IMR-90 (cell line): ENCODE measurements around the gene PRKAG2. TPM values are rescaled to one million over a fixed set of nuclear protein-coding genes. Genes with fewer than 3 reads are reported as not detected.

ENCODE experiments used
- ATAC-seq: fragments of 200-7000 bp; cut with Tn5 transposase; 2 replicates; pipeline ENCODE4 v1.9.1; 2020; ENCODE audit warnings: low read depth, mild to moderate bottlenecking, moderate library complexity
- BruUV-seq: library from RNA; stranded (reverse); fragments of 400-500 nt; replicated peaks from 2 replicates; lab custom pipeline; 2021; lab: Mats Ljungman, UMichigan
- CTCF ChIA-PET: fragments of 300-600 bp; formaldehyde crosslinking; extraction: SDS; loops from one replicate; lab custom pipeline; 2021; ENCODE audit warnings: antibody characterized with exemption; lab: Yijun Ruan, JAX
- POLR2A ChIA-PET: fragments of 300-600 bp; sonication (Branson Sonifier 250); formaldehyde crosslinking; loops from one replicate; lab custom pipeline; 2022; ENCODE audit warnings: antibody characterized with exemption; ENCODE audit not compliant: unreplicated experiment; lab: Charles Lee
- DNase-seq: peaks from one replicate; pipeline ENCODE4 v3.0.0; 2013
- H2AFZ ChIP-seq: replicated peaks from 2 replicates; pipeline ENCODE3; 2013; ENCODE audit warnings: low read length, mild to moderate bottlenecking; ENCODE audit not compliant: poor library complexity
- H2AK5ac ChIP-seq: 2 replicates; pipeline ENCODE4 v1.6.1; 2013; ENCODE audit warnings: low read depth, low read length, inconsistent platforms
- H2AK9ac ChIP-seq: replicated peaks from 2 replicates; pipeline ENCODE3; 2013; ENCODE audit warnings: mild to moderate bottlenecking, low read depth, low read length, moderate library complexity; ENCODE audit not compliant: poor library complexity
- H2BK120ac ChIP-seq: 2 replicates; pipeline ENCODE4 v1.6.1; 2013; ENCODE audit warnings: low read depth, low read length, inconsistent platforms
- H2BK15ac ChIP-seq: 3 replicates; pipeline ENCODE4 v1.6.1; 2013; ENCODE audit warnings: low read depth, low read length, inconsistent platforms
- H2BK20ac ChIP-seq: 2 replicates; pipeline ENCODE4 v1.6.1; 2013; ENCODE audit warnings: low read depth, mild to moderate bottlenecking, inconsistent platforms, low read length, moderate library complexity
- H2BK5ac ChIP-seq: 2 replicates; pipeline ENCODE4 v1.6.1; 2013; ENCODE audit warnings: mild to moderate bottlenecking, low read depth, low read length, inconsistent platforms; ENCODE audit not compliant: poor library complexity, severe bottlenecking
- H3K14ac ChIP-seq: replicated peaks from 2 replicates; pipeline ENCODE4 v1.6.1; 2013; ENCODE audit warnings: low read depth, low read length, inconsistent platforms
- H3K18ac ChIP-seq: 2 replicates; pipeline ENCODE4 v1.6.1; 2013; ENCODE audit warnings: low read depth, low read length, control low read depth
- H3K23ac ChIP-seq: 2 replicates; pipeline ENCODE4 v1.6.1; 2013; ENCODE audit warnings: low read depth, low read length, inconsistent platforms
- H3K27ac ChIP-seq: 2 replicates; pipeline ENCODE4 v1.5.1; 2013; ENCODE audit warnings: mild to moderate bottlenecking, control low read depth, low read length; ENCODE audit not compliant: insufficient read depth
- H3K27me3 ChIP-seq: 2 replicates; pipeline ENCODE4 v1.6.1; 2013; ENCODE audit warnings: low read length; ENCODE audit not compliant: control insufficient read depth, insufficient read depth
- H3K36me3 ChIP-seq: 2 replicates; pipeline ENCODE4 v1.6.1; 2013; ENCODE audit warnings: low read length, mixed read lengths; ENCODE audit not compliant: control insufficient read depth, insufficient read depth
- H3K4ac ChIP-seq: 2 replicates; pipeline ENCODE4 v1.6.1; 2013; ENCODE audit warnings: low read depth, low read length, inconsistent platforms
- H3K4me1 ChIP-seq: 2 replicates; pipeline ENCODE4 v1.6.1; 2013; ENCODE audit warnings: low read length, mixed read lengths; ENCODE audit not compliant: control insufficient read depth, insufficient read depth
- H3K4me2 ChIP-seq: 2 replicates; pipeline ENCODE4 v1.6.1; 2013; ENCODE audit warnings: low read depth, mild to moderate bottlenecking, control low read depth, low read length, moderate library complexity
- H3K4me3 ChIP-seq: 2 replicates; pipeline ENCODE4 v1.5.1; 2013; ENCODE audit warnings: low read depth, mild to moderate bottlenecking, control low read depth, low read length, moderate library complexity; ENCODE audit not compliant: insufficient read depth
- H3K56ac ChIP-seq: 2 replicates; pipeline ENCODE4 v1.6.1; 2013; ENCODE audit warnings: low read length, inconsistent platforms; ENCODE audit not compliant: insufficient read depth; ENCODE audit errors: extremely low read depth
- H3K79me1 ChIP-seq, 2 experiments: 2 replicates each; pipeline ENCODE4 v1.6.1; 2013; ENCODE audit warnings: low read length in 2 of 2, inconsistent platforms in 1 of 2, low read depth in 1 of 2
- H3K9ac ChIP-seq: 2 replicates; pipeline ENCODE4 v1.6.1; 2013; ENCODE audit warnings: low read depth, low read length, control low read depth
- H3K9me1 ChIP-seq: 2 replicates; pipeline ENCODE4 v1.6.1; 2013; ENCODE audit warnings: low read length, inconsistent platforms; ENCODE audit not compliant: insufficient read depth
- H3K9me3 ChIP-seq: 2 replicates; pipeline ENCODE4 v1.6.1; 2013; ENCODE audit warnings: low read length; ENCODE audit not compliant: control insufficient read depth, insufficient read depth
- H4K20me1 ChIP-seq: 2 replicates; pipeline ENCODE4 v1.6.1; 2013; ENCODE audit warnings: low read length, inconsistent platforms; ENCODE audit not compliant: insufficient read depth
- H4K5ac ChIP-seq: 2 replicates; pipeline ENCODE4 v1.6.1; 2013; ENCODE audit warnings: mild to moderate bottlenecking, low read depth, low read length, control low read depth
- H4K8ac ChIP-seq, 2 experiments: 2 replicates each; pipeline ENCODE4 v1.6.1; 2013; ENCODE audit warnings: low read depth in 2 of 2, low read length in 2 of 2, control low read depth in 1 of 2, inconsistent platforms in 1 of 2
- H4K91ac ChIP-seq: 2 replicates; pipeline ENCODE4 v1.6.1; 2013; ENCODE audit warnings: low read depth, low read length, inconsistent platforms; ENCODE audit not compliant: insufficient read depth
- BHLHE40 ChIP-seq: fragments of 150-350 bp; IDR thresholded peaks from 2 replicates; pipeline ENCODE4 v1.6.1; 2016; ENCODE audit warnings: mild to moderate bottlenecking, low read depth, low read length
- CEBPB ChIP-seq: IDR thresholded peaks from 2 replicates; pipeline ENCODE4 v1.6.1; 2012; ENCODE audit warnings: low read depth, low read length, improper control_type of control experiment
- CHD1 ChIP-seq: IDR thresholded peaks from 2 replicates; pipeline ENCODE4 v1.6.1; 2012; ENCODE audit warnings: low read depth, low read length, improper control_type of control experiment
- FOS ChIP-seq: fragments of 150-350 bp; IDR thresholded peaks from 2 replicates; pipeline ENCODE4 v1.6.1; 2016; ENCODE audit warnings: low read depth, low read length
- MAFK ChIP-seq: IDR thresholded peaks from 2 replicates; pipeline ENCODE4 v1.6.1; 2012; ENCODE audit warnings: low read depth, low read length, improper control_type of control experiment
- MAZ ChIP-seq: IDR thresholded peaks from 2 replicates; pipeline ENCODE4 v1.6.1; 2012; ENCODE audit warnings: low read depth, mild to moderate bottlenecking, low read length, improper control_type of control experiment, moderate library complexity, borderline replicate concordance
- NFE2L2 ChIP-seq: fragments of 150-350 bp; IDR thresholded peaks from 2 replicates; pipeline ENCODE4 v1.6.1; 2016; ENCODE audit warnings: low read depth, mild to moderate bottlenecking, low read length
- POLR2A ChIP-seq: IDR thresholded peaks from 2 replicates; pipeline ENCODE4 v1.6.1; 2012; ENCODE audit warnings: mild to moderate bottlenecking, low read depth, low read length
- RAD21 ChIP-seq: IDR thresholded peaks from 2 replicates; pipeline ENCODE4 v1.6.1; 2012; ENCODE audit warnings: low read length, improper control_type of control experiment
- RCOR1 ChIP-seq: IDR thresholded peaks from 2 replicates; pipeline ENCODE4 v1.6.1; 2012; ENCODE audit warnings: mild to moderate bottlenecking, low read length, improper control_type of control experiment; ENCODE audit not compliant: insufficient replicate concordance
- RFX5 ChIP-seq: IDR thresholded peaks from 2 replicates; pipeline ENCODE4 v1.8.0; 2012; ENCODE audit warnings: low read depth, mild to moderate bottlenecking, low read length, moderate library complexity
- SMC3 ChIP-seq: fragments of 150-350 bp; IDR thresholded peaks from 2 replicates; pipeline ENCODE4 v1.6.1; 2016; ENCODE audit warnings: low read depth, mild to moderate bottlenecking, antibody characterized with exemption, low read length, moderate library complexity
- WGBS, 2 experiments: methylation state at CpG; one replicate each; pipeline versions ENCODE4 v1.1.5 to v1.1.7; 2013; ENCODE audit warnings: missing lambda C conversion rate in 2 of 2; ENCODE audit not compliant: insufficient read length in 1 of 2; ENCODE audit errors: extremely low coverage in 2 of 2; 5-methylcytosine and 5-hydroxymethylcytosine counted together
- dilution Hi-C: fragments of 300-500 bp; cut with HindIII; formaldehyde crosslinking; loops from one replicate; pipeline ENCODE4 v1.14.3; 2018; ENCODE audit warnings: low sequenced_read_pairs; ENCODE audit not compliant: unreplicated experiment
- in situ Hi-C: fragments of 300-500 bp; cut with MboI; formaldehyde crosslinking; loops from 3 replicates; pipeline ENCODE4 v1.14.3; 2019; ENCODE audit warnings: low sequenced_read_pairs, inconsistent platforms, mixed read lengths
- intact Hi-C: fragments of 100-400 bp; cut with micrococcal nuclease; formaldehyde crosslinking; loops from 2 replicates; pipeline ENCODE4 v1.10.0; 2022
- polyA plus RNA-seq, 3 experiments: library from polyadenylated mRNA; depleted of rRNA; stranded (reverse); fragments of >200 nt; gene quantifications; 2 replicates each; pipeline ENCODE4 v1.2.3, GENCODE V29; 2012; ENCODE audit warnings: low replicate concordance in 1 of 3
- total RNA-seq: library from RNA; depleted of rRNA; stranded (reverse); fragments of >200 nt; gene quantifications from 2 replicates; pipeline ENCODE4 v1.2.3, GENCODE V29; 2012
- TF ChIP-seq, protein P1 (sequence below): fragments of 150-350 bp; IDR thresholded peaks from 2 replicates; pipeline ENCODE4 v1.6.1; 2016; ENCODE audit warnings: low read depth, mild to moderate bottlenecking, low read length, moderate library complexity, borderline replicate concordance
- TF ChIP-seq, protein P2 (sequence below): fragments of 150-350 bp; IDR thresholded peaks from 2 replicates; pipeline ENCODE4 v1.6.1; 2017; ENCODE audit warnings: mild to moderate bottlenecking, antibody characterized with exemption, low read length, low read depth
- TF ChIP-seq, protein P3 (sequence below): conservative IDR thresholded peaks from 2 replicates; pipeline ENCODE4 v1.5.1; 2012; ENCODE audit warnings: mild to moderate bottlenecking, low read depth, low read length, improper control_type of control experiment

PRKAG2 gene
- total and polyA plus RNA-seq, 2 of the 4 experiments (the other 2 are of a cell fraction), result 15.4 to 21.6 TPM

DNA sequence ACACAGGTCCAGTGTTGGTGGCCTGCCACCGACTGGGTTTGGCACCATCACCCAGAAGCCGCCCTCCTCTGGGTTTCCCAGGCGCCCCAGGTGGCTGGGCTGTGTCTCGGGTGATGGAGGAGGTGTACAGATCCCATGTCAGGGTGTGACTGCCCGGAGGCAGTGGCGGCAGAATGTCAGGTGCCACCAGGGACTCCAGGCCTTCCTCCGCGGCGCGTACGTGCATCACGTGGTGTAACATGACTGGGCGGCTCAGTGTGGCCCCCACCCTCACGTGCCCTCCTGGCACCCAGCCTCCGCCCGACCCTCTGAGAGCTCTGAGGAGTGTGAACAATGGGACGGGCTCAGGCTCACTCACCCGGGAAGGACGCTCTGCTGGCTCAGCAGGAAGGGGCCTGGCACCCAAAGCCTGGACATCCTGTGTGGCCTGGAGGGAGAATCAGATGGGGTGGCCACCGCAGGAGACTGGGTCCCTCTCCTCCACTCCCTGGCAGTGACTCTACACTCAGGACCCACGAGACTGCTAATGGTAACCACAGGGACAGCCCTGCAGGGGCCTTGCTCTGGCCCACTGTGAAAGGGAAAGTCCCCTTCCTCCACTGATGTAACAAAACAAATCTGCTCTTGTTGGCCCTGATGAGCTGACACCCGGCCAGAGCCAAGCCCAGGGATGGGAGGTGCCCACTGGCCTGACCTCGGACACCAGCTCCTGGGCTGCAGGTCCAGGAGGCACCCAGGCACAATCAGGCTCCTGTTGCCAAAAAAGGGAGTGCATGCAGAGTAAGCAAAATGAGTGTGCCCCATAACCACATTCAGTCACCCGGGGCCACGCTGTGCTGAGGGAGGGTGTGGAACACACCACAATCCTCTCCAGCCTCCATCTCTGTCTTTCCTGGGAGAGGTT, 164.8 kb downstream of the PRKAG2 start:
- Histone ChIP-seq H3K14ac (no peak overlapping the region), H2BK20ac (no peak overlapping the region), H3K9me3 (no peaks in the 10 kb centered on the region), H2AK9ac (peak overlapping the region; percentile 26), H3K4me1 (no peaks in the 10 kb centered on the region), H3K9ac (no peak overlapping the region), H3K4ac (no peak overlapping the region), H3K27ac (no peak overlapping the region), H4K8ac (no peak overlapping the region), H2BK5ac (no peak overlapping the region), H3K27me3 (no peaks in the 10 kb centered on the region), H4K20me1 (no peaks in the 10 kb centered on the region), H4K91ac (no peak overlapping the region), H2AK5ac (0 out of 2 replicates have a peak overlapping the region, but pooled peaks have one; percentile 34), H2AFZ (peak overlapping the region; percentile 59), H3K79me1 (no peaks in the 10 kb centered on the region; a peak in 1 of 4 replicates), H3K36me3 (no peaks in the 10 kb centered on the region), H3K9me1 (peaks cover 11% of the 10 kb centered on the region), H2BK120ac (no peak overlapping the region), H3K23ac (no peak overlapping the region), H3K4me2 (no peak overlapping the region), H3K4me3 (no peak overlapping the region), H2BK15ac (no peak overlapping the region), H3K18ac (no peak overlapping the region), H3K56ac (no peak overlapping the region), H4K5ac (no peak overlapping the region)
- ChIA-PET POLR2A (no interaction called here), CTCF (no interaction called here)
- intact Hi-C loops (no loop called here), dilution Hi-C loops (no loop called here), in situ Hi-C loops (no loop called here)
- BruUV-seq, result no TSS peak
- DNase-seq (no peak), ATAC-seq (0 out of 2 replicates have a peak, but pooled peaks have one; percentile 24)
- WGBS, 2 experiments, result 88% methylated on average over 14 of the region's 25 CpGs; no CpG with 5 or more reads in 1 of the 2 experiments
- TF ChIP-seq CHD1 (no peak), RFX5 (no peak), POLR2A (no peak), RCOR1 (no peak), RAD21 (no peak), MAFK (no peak), BHLHE40 (no peak), CEBPB (no peak), MAZ (no peak), NFE2L2 (no peak), FOS (no peak), SMC3 (no peak)
- TF ChIP-seq, protein P1, sequence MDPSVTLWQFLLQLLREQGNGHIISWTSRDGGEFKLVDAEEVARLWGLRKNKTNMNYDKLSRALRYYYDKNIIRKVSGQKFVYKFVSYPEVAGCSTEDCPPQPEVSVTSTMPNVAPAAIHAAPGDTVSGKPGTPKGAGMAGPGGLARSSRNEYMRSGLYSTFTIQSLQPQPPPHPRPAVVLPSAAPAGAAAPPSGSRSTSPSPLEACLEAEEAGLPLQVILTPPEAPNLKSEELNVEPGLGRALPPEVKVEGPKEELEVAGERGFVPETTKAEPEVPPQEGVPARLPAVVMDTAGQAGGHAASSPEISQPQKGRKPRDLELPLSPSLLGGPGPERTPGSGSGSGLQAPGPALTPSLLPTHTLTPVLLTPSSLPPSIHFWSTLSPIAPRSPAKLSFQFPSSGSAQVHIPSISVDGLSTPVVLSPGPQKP, result no peak
- TF ChIP-seq, protein P2, sequence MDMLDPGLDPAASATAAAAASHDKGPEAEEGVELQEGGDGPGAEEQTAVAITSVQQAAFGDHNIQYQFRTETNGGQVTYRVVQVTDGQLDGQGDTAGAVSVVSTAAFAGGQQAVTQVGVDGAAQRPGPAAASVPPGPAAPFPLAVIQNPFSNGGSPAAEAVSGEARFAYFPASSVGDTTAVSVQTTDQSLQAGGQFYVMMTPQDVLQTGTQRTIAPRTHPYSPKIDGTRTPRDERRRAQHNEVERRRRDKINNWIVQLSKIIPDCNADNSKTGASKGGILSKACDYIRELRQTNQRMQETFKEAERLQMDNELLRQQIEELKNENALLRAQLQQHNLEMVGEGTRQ, result no peak
- TF ChIP-seq, protein P3, sequence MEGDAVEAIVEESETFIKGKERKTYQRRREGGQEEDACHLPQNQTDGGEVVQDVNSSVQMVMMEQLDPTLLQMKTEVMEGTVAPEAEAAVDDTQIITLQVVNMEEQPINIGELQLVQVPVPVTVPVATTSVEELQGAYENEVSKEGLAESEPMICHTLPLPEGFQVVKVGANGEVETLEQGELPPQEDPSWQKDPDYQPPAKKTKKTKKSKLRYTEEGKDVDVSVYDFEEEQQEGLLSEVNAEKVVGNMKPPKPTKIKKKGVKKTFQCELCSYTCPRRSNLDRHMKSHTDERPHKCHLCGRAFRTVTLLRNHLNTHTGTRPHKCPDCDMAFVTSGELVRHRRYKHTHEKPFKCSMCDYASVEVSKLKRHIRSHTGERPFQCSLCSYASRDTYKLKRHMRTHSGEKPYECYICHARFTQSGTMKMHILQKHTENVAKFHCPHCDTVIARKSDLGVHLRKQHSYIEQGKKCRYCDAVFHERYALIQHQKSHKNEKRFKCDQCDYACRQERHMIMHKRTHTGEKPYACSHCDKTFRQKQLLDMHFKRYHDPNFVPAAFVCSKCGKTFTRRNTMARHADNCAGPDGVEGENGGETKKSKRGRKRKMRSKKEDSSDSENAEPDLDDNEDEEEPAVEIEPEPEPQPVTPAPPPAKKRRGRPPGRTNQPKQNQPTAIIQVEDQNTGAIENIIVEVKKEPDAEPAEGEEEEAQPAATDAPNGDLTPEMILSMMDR, result no peak
